Mesendoderm (in vitro differentiated cells): ENCODE data around the gene RAB26. TPM values are rescaled to one million over a fixed set of nuclear protein-coding genes. Genes with fewer than 3 reads are reported as not detected.
"Not testable (repeated sequence)": the region's sequence is repeated elsewhere in the genome, so short reads cannot be mapped to it uniquely, and the experiment has no call there.

Experiments
- DNase-seq: peaks from one replicate; pipeline ENCODE4 v3.0.0; 2013
- H2AK5ac ChIP-seq: 2 replicates; pipeline ENCODE4 v1.6.1; 2013; ENCODE audit warnings: low read length, inconsistent platforms
- H2BK120ac ChIP-seq: 2 replicates; pipeline ENCODE4 v1.6.1; 2013; ENCODE audit warnings: low read depth, mild to moderate bottlenecking, low read length, moderate library complexity, mixed read lengths
- H2BK15ac ChIP-seq: replicated peaks from 2 replicates; pipeline ENCODE4 v1.6.1; 2013; ENCODE audit warnings: low read depth, mild to moderate bottlenecking, moderate library complexity
- H2BK5ac ChIP-seq: 2 replicates; pipeline ENCODE4 v1.6.1; 2013; ENCODE audit warnings: low read length, inconsistent platforms
- H3K18ac ChIP-seq: 2 replicates; pipeline ENCODE4 v1.6.1; 2013; ENCODE audit warnings: mild to moderate bottlenecking, low read length, mixed read lengths
- H3K23ac ChIP-seq: one replicate; pipeline ENCODE4 v1.6.1; 2013; ENCODE audit warnings: low read length
- H3K27ac ChIP-seq: 2 replicates; pipeline ENCODE4 v1.5.1; 2013; ENCODE audit warnings: low read depth, mild to moderate bottlenecking, inconsistent platforms, low read length, moderate library complexity
- H3K27me3 ChIP-seq: 2 replicates; pipeline ENCODE4 v1.6.1; 2013; ENCODE audit warnings: low read length, control low read depth, mild to moderate bottlenecking, inconsistent platforms; ENCODE audit not compliant: insufficient read depth, poor library complexity
- H3K36me3 ChIP-seq: 2 replicates; pipeline ENCODE4 v1.6.1; 2013; ENCODE audit warnings: low read length, inconsistent platforms; ENCODE audit not compliant: control insufficient read depth, insufficient read depth
- H3K4ac ChIP-seq: one replicate; pipeline ENCODE4 v1.6.1; 2013; ENCODE audit warnings: low read depth, mild to moderate bottlenecking, low read length, moderate library complexity
- H3K4me1 ChIP-seq: 2 replicates; pipeline ENCODE4 v1.6.1; 2013; ENCODE audit warnings: low read depth, low read length, inconsistent platforms; ENCODE audit not compliant: control insufficient read depth
- H3K4me2 ChIP-seq: 2 replicates; pipeline ENCODE4 v1.6.1; 2013; ENCODE audit warnings: low read length
- H3K4me3 ChIP-seq: 2 replicates; pipeline ENCODE4 v1.5.1; 2013; ENCODE audit warnings: mild to moderate bottlenecking, low read length
- H3K56ac ChIP-seq: one replicate; pipeline ENCODE4 v1.6.1; 2013; ENCODE audit warnings: low read length
- H3K79me1 ChIP-seq: 2 replicates; pipeline ENCODE4 v1.6.1; 2013; ENCODE audit warnings: low read length, inconsistent platforms
- H3K79me2 ChIP-seq: 2 replicates; pipeline ENCODE4 v1.6.1; 2013; ENCODE audit warnings: mild to moderate bottlenecking, low read length; ENCODE audit not compliant: control insufficient read depth, insufficient read depth
- H3K9ac ChIP-seq: 2 replicates; pipeline ENCODE4 v1.6.1; 2013; ENCODE audit warnings: low read length, inconsistent platforms
- H4K5ac ChIP-seq: one replicate; pipeline ENCODE4 v1.6.1; 2013; ENCODE audit warnings: low read length
- H4K8ac ChIP-seq: one replicate; pipeline ENCODE4 v1.6.1; 2013; ENCODE audit warnings: low read depth, mild to moderate bottlenecking, control low read depth, low read length, moderate library complexity
- WGBS: extraction: QIAGEN DNeasy Blood & Tissue Kit; methylation state at CpG from one replicate; pipeline ENCODE4 v1.1.7; 2013; ENCODE audit warnings: low lambda C conversion rate, missing lambda C conversion rate; ENCODE audit not compliant: insufficient coverage; ENCODE audit errors: extremely low coverage; 5-methylcytosine and 5-hydroxymethylcytosine counted together
- small RNA-seq: library from polyadenylated mRNA; stranded (forward); fragments of <200 nt; extraction: miRNeasy Mini kit (QIAGEN cat#:217004); gene quantifications from one replicate; pipeline ENCODE3, GENCODE V24; 2013; ENCODE audit not compliant: insufficient read depth

Gene RAB26

DNA sequence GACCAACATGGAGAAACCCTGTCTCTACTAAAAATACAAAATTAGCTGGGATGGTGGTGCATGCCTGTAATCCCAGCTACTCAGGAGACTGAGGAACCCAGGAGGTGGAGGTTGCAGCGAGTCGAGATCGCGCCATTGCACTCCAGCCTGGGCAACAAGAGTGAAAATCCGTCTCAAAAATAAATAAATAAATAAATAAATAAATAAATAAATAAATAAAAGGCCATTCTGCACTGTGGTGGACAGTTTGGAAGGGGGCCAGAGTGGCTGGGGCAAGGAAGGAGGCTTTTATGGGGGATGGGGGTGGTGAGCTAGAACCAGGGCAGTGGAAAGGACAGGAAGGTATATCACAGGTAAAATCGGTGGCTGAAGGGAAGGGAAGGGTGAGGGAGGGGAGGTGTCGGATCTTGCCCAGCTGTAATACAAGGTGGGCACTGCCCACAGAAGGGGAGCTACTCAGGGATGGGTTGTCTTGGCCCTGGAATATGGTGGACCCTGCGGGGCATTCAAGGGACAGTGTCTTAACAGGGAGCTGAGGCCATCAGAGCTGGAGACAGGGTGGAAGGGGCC lies 54.8 kb downstream of the RAB26 start:
- no CpG with 5 or more reads among the region's 8 CpGs for WGBS
- H4K8ac ChIP-seq, H2AK5ac ChIP-seq: not testable (repeated sequence)

More for the DNA sequence above, 54.8 kb downstream of the RAB26 start:
- not testable (repeated sequence) for H3K4me2 ChIP-seq, H3K4ac ChIP-seq, H4K5ac ChIP-seq, H3K56ac ChIP-seq, H2BK15ac ChIP-seq, H3K36me3 ChIP-seq, H2BK5ac ChIP-seq, H2BK120ac ChIP-seq, H3K27me3 ChIP-seq, H3K27ac ChIP-seq, H3K18ac ChIP-seq, H3K4me3 ChIP-seq, DNase-seq, H3K9ac ChIP-seq, H3K4me1 ChIP-seq, H3K79me1 ChIP-seq, H3K79me2 ChIP-seq, H3K23ac ChIP-seq

Small RNAs within 50 kb of the gene (small RNA-seq; reads per million reads assigned to genes)
- gene MIR3180-5 = not detected
- gene MIR4516 = not detected
- gene RF00019 = not detected
- not detected for gene SNORD60
